Mesendoderm (in vitro differentiated cells): ENCODE measurements around the gene ATP2B1.

Experiments used
- DNase-seq: peaks from one replicate; pipeline ENCODE4 v3.0.0; 2013
- H2AK5ac ChIP-seq: 2 replicates; pipeline ENCODE4 v1.6.1; 2013; ENCODE audit warnings: low read length, inconsistent platforms
- H2BK120ac ChIP-seq: 2 replicates; pipeline ENCODE4 v1.6.1; 2013; ENCODE audit warnings: low read depth, mild to moderate bottlenecking, low read length, moderate library complexity, mixed read lengths
- H2BK15ac ChIP-seq: replicated peaks from 2 replicates; pipeline ENCODE4 v1.6.1; 2013; ENCODE audit warnings: low read depth, mild to moderate bottlenecking, moderate library complexity
- H2BK5ac ChIP-seq: 2 replicates; pipeline ENCODE4 v1.6.1; 2013; ENCODE audit warnings: low read length, inconsistent platforms
- H3K18ac ChIP-seq: 2 replicates; pipeline ENCODE4 v1.6.1; 2013; ENCODE audit warnings: mild to moderate bottlenecking, low read length, mixed read lengths
- H3K23ac ChIP-seq: one replicate; pipeline ENCODE4 v1.6.1; 2013; ENCODE audit warnings: low read length
- H3K27ac ChIP-seq: 2 replicates; pipeline ENCODE4 v1.5.1; 2013; ENCODE audit warnings: low read depth, mild to moderate bottlenecking, inconsistent platforms, low read length, moderate library complexity
- H3K27me3 ChIP-seq: 2 replicates; pipeline ENCODE4 v1.6.1; 2013; ENCODE audit warnings: low read length, control low read depth, mild to moderate bottlenecking, inconsistent platforms; ENCODE audit not compliant: insufficient read depth, poor library complexity
- H3K36me3 ChIP-seq: 2 replicates; pipeline ENCODE4 v1.6.1; 2013; ENCODE audit warnings: low read length, inconsistent platforms; ENCODE audit not compliant: control insufficient read depth, insufficient read depth
- H3K4ac ChIP-seq: one replicate; pipeline ENCODE4 v1.6.1; 2013; ENCODE audit warnings: low read depth, mild to moderate bottlenecking, low read length, moderate library complexity
- H3K4me1 ChIP-seq: 2 replicates; pipeline ENCODE4 v1.6.1; 2013; ENCODE audit warnings: low read depth, low read length, inconsistent platforms; ENCODE audit not compliant: control insufficient read depth
- H3K4me2 ChIP-seq: 2 replicates; pipeline ENCODE4 v1.6.1; 2013; ENCODE audit warnings: low read length
- H3K4me3 ChIP-seq: 2 replicates; pipeline ENCODE4 v1.5.1; 2013; ENCODE audit warnings: mild to moderate bottlenecking, low read length
- H3K56ac ChIP-seq: one replicate; pipeline ENCODE4 v1.6.1; 2013; ENCODE audit warnings: low read length
- H3K79me1 ChIP-seq: 2 replicates; pipeline ENCODE4 v1.6.1; 2013; ENCODE audit warnings: low read length, inconsistent platforms
- H3K79me2 ChIP-seq: 2 replicates; pipeline ENCODE4 v1.6.1; 2013; ENCODE audit warnings: mild to moderate bottlenecking, low read length; ENCODE audit not compliant: control insufficient read depth, insufficient read depth
- H3K9ac ChIP-seq: 2 replicates; pipeline ENCODE4 v1.6.1; 2013; ENCODE audit warnings: low read length, inconsistent platforms
- H4K5ac ChIP-seq: one replicate; pipeline ENCODE4 v1.6.1; 2013; ENCODE audit warnings: low read length
- H4K8ac ChIP-seq: one replicate; pipeline ENCODE4 v1.6.1; 2013; ENCODE audit warnings: low read depth, mild to moderate bottlenecking, control low read depth, low read length, moderate library complexity
- WGBS: extraction: QIAGEN DNeasy Blood & Tissue Kit; methylation state at CpG from one replicate; pipeline ENCODE4 v1.1.7; 2013; ENCODE audit warnings: low lambda C conversion rate, missing lambda C conversion rate; ENCODE audit not compliant: insufficient coverage; ENCODE audit errors: extremely low coverage; 5-methylcytosine and 5-hydroxymethylcytosine counted together

The ATP2B1 gene

GRCh38 chr12:89752341-89752740 is 43.7 kb upstream of the ATP2B1 start:
- Histone ChIP-seq H2BK120ac (no peak overlapping the region), H3K23ac (no peak overlapping the region), H3K9ac (no peak overlapping the region), H3K27me3 (no peaks in the 10 kb centered on the region), H3K18ac (no peak overlapping the region), H2AK5ac (no peak overlapping the region), H3K36me3 (no peaks in the 10 kb centered on the region), H3K79me2 (no peaks in the 10 kb centered on the region), H3K4me1 (no peaks in the 10 kb centered on the region), H2BK15ac (no peak overlapping the region), H4K5ac (no peak overlapping the region), H3K27ac (no peak overlapping the region), H4K8ac (no peak overlapping the region), H3K79me1 (no peaks in the 10 kb centered on the region), H3K4me3 (no peak overlapping the region), H3K56ac (no peak overlapping the region), H2BK5ac (no peak overlapping the region), H3K4me2 (no peak overlapping the region), H3K4ac (no peak overlapping the region)
- DNase-seq: no peak
- WGBS: no CpG with 5 or more reads among the region's 1 CpG

DNA sequence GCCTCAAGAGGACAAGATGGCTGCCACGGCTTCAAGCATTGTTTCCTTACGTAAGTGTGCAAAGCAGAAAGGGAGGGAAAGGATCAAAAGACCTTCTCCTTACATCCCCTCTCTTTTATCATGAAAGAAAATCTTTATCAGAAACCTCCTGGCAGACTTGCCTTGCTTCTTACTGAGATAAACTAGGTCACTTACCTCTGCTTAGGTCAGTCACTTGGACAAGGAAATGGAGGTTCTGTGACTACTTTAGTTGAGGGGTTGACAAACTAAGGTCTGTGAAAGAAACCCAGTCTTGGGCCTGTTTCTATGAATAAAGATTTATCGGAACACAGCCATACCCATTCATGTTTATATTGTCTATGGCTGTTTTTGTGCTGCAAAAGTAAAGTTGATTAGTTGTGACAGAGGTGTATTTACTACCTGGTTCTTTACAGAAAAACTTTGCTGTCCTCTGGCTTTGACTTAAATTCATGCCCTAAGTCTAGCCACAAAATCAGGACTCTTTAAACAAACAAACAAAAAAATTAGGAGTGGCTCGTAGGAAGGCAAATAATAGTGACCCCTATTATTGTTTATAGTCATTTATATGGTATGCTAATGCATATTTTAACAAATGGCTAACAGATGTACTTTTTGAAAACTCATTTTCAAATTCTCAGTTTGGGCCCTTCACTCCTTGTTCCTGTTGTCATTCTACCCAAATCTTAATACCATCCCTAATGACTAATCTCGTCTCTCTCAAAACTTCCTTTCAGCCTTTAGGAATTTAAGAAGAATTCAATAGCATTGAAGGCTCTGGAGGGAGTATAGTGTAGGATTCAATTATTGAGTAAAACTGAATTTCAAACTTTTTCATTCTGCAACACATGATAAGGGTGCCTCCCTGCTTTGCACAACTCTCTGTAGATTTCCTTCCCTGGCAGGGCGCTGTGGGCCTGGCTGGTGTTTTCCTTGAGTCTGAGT is 42.0 kb upstream of the ATP2B1 start:
- no peaks in the 10 kb centered on the region for H3K4me1 ChIP-seq
- no peaks in the 10 kb centered on the region for H3K79me1 ChIP-seq
- H4K5ac ChIP-seq: no peak overlapping the region
- H3K9ac ChIP-seq: no peak overlapping the region
- no peak overlapping the region for H3K4me2 ChIP-seq
- no peak overlapping the region for H3K4me3 ChIP-seq
- no peak overlapping the region for H3K4ac ChIP-seq
- H3K27me3 ChIP-seq: no peaks in the 10 kb centered on the region
- H2BK5ac ChIP-seq: no peak overlapping the region
- no peak overlapping the region for H2BK120ac ChIP-seq
- H3K36me3 ChIP-seq: no peaks in the 10 kb centered on the region
- no peak overlapping the region for H4K8ac ChIP-seq
- no peak overlapping the region for H3K18ac ChIP-seq
- WGBS: no CpG with 5 or more reads among the region's 6 CpGs
- DNase-seq: no peak
- no peak overlapping the region for H2AK5ac ChIP-seq
- no peak overlapping the region for H3K56ac ChIP-seq
- no peak overlapping the region for H3K27ac ChIP-seq
- H2BK15ac ChIP-seq: no peak overlapping the region
- H3K23ac ChIP-seq: no peak overlapping the region
- no peaks in the 10 kb centered on the region for H3K79me2 ChIP-seq

- no peak overlapping the region for H2AK5ac ChIP-seq
- H3K79me2 ChIP-seq: no peaks in the 10 kb centered on the region
- WGBS: no CpG with 5 or more reads among the region's 1 CpG
- no peak overlapping the region for H3K27ac ChIP-seq
- H2BK120ac ChIP-seq: no peak overlapping the region
- H3K4me3 ChIP-seq: no peak overlapping the region
- H3K9ac ChIP-seq: no peak overlapping the region
- no peak overlapping the region for H3K4ac ChIP-seq
- no peak overlapping the region for H3K4me2 ChIP-seq
- no peaks in the 10 kb centered on the region for H3K27me3 ChIP-seq
- no peak overlapping the region for H3K18ac ChIP-seq
- no peak for DNase-seq
- H3K79me1 ChIP-seq: no peaks in the 10 kb centered on the region
- H3K56ac ChIP-seq: no peak overlapping the region
- no peaks in the 10 kb centered on the region for H3K4me1 ChIP-seq
- H2BK15ac ChIP-seq: no peak overlapping the region
- H4K5ac ChIP-seq: no peak overlapping the region
- H3K23ac ChIP-seq: no peak overlapping the region
- H3K36me3 ChIP-seq: no peaks in the 10 kb centered on the region
- H2BK5ac ChIP-seq: no peak overlapping the region
- H4K8ac ChIP-seq: no peak overlapping the region
These were observed 40.2 kb upstream of the ATP2B1 start for GRCh38 chr12:89748791-89749190.

GRCh38 chr12:89745286-89745685 is 36.6 kb upstream of the ATP2B1 start:
- Histone ChIP-seq H3K4me2 (no peak overlapping the region), H3K4me1 (no peaks in the 10 kb centered on the region), H3K9ac (no peak overlapping the region), H3K27ac (no peak overlapping the region), H3K27me3 (no peaks in the 10 kb centered on the region), H2AK5ac (no peak overlapping the region), H2BK5ac (no peak overlapping the region), H3K56ac (no peak overlapping the region), H3K79me2 (no peaks in the 10 kb centered on the region), H2BK15ac (no peak overlapping the region), H2BK120ac (no peak overlapping the region), H3K36me3 (no peaks in the 10 kb centered on the region), H4K8ac (no peak overlapping the region), H3K18ac (no peak overlapping the region), H4K5ac (no peak overlapping the region), H3K23ac (no peak overlapping the region), H3K79me1 (no peaks in the 10 kb centered on the region), H3K4ac (no peak overlapping the region), H3K4me3 (no peak overlapping the region)
- DNase-seq: no peak
- no CpG with 5 or more reads among the region's 2 CpGs for WGBS

GRCh38 chr12:89742337-89743022 is 33.8 kb upstream of the ATP2B1 start:
- no peak overlapping the region for H4K5ac ChIP-seq
- no peak overlapping the region for H3K4me3 ChIP-seq
- H3K56ac ChIP-seq: no peak overlapping the region
- H3K27ac ChIP-seq: no peak overlapping the region
- H3K18ac ChIP-seq: no peak overlapping the region
- no peaks in the 10 kb centered on the region for H3K27me3 ChIP-seq
- no peak overlapping the region for H3K23ac ChIP-seq
- no peaks in the 10 kb centered on the region for H3K36me3 ChIP-seq
- H3K79me1 ChIP-seq: no peaks in the 10 kb centered on the region
- H3K9ac ChIP-seq: no peak overlapping the region
- H4K8ac ChIP-seq: no peak overlapping the region
- H2BK120ac ChIP-seq: no peak overlapping the region
- H3K4me1 ChIP-seq: no peaks in the 10 kb centered on the region
- H2BK5ac ChIP-seq: no peak overlapping the region
- H3K79me2 ChIP-seq: no peaks in the 10 kb centered on the region
- no peak for DNase-seq
- H3K4me2 ChIP-seq: no peak overlapping the region
- H2BK15ac ChIP-seq: no peak overlapping the region
- no peak overlapping the region for H2AK5ac ChIP-seq
- no CpG with 5 or more reads among the region's 2 CpGs for WGBS
- H3K4ac ChIP-seq: no peak overlapping the region
